Right renal pelvis (tissue), 4 donors: Measurements from ENCODE around the gene BAIAP2L1. TPM values are rescaled to one million over a fixed set of nuclear protein-coding genes. Genes with fewer than 3 reads are reported as not detected.

Experiments
- DNase-seq, 4 donors: peaks; one replicate each; pipeline ENCODE4 v3.0.0-alpha.2; 2013; ENCODE audit warnings: low read depth in 4 of 4, low spot score in 3 of 4, missing footprints in 1 of 4
- polyA plus RNA-seq, 4 donors: library from polyadenylated mRNA; unstranded; fragments of 120-200 nt; gene quantifications; one replicate each; pipeline ENCODE4 v1.2.1, GENCODE V29; 2013; ENCODE audit not compliant: insufficient read length in 4 of 4

Gene BAIAP2L1
- polyA plus RNA-seq, 4 donors: 12.5 to 17.0 (median 13.6) TPM

GRCh38 chr7:98296833-98297232 lies 104.1 kb downstream of the BAIAP2L1 start:
- DNase-seq: no peak

DNA sequence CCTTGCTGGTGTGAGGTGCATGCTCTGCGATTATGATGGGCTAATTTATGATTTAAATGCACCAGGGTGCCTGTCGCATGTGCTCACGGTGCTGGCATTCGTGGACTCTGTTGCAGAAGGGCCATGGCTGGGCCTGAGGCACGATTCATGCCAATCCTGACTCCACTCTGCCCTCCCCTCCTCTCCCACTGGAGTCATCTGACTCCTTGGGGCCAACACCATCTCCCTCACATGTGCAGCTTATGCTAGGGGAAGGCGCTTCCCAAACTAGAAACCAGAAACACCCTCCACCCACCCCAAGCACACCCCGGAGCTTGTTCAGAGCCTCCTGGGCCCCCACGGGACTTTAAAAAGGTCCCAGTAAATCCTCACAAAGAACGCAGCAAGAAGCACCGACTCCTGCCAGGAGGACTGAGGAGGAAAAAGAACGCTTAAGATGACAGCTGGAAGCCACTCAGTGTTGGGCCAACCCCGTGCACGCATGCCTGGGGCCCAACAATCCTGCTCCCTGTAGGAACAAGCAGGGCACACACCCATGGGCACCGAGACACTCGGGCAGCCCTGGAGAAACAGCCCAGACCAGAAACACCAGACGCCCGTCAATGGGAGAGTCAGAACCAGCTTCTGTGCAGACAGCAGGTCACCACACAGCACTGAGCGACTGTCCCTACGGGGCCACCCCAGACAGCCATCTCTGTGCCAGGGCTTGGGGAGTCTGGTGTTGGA lies 105.3 kb downstream of the BAIAP2L1 start:
- DNase-seq: no peak

GRCh38 chr7:98294798-98295382 lies 106.0 kb downstream of the BAIAP2L1 start:
- DNase-seq: no peak

DNA sequence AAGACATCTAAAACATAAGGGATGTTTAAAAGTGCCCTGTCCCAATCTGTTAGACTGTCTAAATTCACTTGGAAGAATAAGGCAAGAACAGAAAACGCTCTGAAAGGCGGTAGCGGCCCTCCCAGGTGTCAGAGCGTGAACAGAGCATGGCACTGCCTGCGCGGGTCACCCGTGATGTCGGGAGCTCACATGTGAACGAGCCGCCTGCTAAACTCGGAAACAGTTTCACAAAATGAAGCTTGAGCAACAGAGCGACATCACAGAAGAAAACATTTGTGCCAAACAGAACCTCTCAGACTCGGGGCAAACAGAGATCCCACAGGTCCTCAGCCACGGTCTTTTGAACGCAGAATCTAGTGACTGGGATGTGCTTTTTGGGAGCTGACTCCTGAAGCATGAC lies 106.6 kb downstream of the BAIAP2L1 start:
- no peak for DNase-seq

- no peak for DNase-seq
These were observed 107.1 kb downstream of the BAIAP2L1 start for GRCh38 chr7:98293746-98294145.

DNA sequence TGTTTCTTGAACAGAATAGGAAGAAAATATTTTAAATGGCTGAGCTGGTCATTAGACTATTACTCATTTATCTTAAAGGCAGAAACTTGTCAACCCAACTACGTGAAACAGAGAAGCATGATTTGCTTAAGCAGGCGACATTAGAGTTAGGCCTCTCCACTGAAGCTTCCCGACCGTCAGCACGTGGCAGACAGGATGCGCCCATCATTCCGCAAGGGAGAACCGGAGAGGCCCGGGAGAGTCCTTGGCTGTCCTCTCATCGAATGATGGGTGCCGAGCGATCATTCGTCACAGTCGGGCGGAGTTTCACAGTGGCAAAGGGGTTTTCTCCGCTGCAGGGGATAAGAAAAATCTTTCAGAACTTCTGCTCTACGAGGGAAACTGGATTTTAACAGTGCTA lies 107.6 kb downstream of the BAIAP2L1 start:
- DNase-seq: no peak

- DNase-seq: no peak
These were observed 109.2 kb downstream of the BAIAP2L1 start for GRCh38 chr7:98291717-98292116.

DNA sequence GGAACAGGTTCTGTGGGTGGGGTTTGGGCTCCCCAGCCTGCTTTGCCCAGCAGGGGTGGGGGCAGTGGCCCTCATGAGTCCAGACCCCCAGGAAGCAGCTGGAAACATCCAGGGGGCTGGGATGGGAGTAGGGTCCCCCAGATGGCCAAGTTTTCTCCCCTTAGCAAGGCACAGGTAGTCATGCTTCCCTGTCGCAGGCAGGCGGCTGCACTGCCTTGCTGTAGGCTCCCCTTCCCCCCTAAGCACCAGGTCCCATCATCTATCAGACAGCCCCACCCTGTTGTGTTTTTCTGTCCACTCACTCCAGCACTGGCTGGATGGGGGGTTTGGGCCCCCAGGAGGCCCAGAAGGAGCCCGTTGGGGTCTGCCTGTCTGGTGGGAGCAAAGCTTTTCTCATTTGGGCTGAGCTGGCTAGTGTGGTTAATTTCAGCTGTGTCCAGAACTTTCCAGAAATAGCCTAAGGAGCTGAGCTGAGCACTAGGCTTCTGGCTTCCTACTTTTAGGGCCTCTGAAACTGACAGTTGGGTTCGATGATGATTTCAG lies 111.5 kb downstream of the BAIAP2L1 start:
- no peak for DNase-seq

- no peak for DNase-seq
These were observed 112.6 kb downstream of the BAIAP2L1 start for GRCh38 chr7:98288064-98288823.

DNA sequence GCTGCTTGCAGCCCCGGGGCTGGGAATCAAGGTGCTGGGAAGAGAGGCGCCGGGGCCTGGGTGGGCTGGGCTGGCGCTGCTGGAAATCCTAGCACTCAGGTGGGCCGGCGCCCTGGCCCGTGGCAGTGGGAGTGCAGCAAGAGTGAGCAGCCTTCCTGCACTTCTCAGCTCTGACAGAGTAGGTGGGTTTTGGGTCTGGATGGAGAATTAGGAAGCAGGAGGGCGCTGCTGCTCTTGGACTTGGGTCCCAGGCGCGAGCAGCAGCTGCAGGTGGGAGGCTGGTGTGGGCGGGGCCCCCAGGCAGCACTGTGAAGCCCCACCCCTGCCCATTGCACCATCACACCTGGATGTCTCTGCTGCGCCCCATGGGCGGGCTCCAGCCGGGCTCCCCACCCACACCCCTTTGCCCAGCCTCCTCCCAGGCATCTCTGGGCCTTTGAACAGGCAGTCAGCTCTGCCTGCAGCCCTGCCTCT lies 113.4 kb downstream of the BAIAP2L1 start:
- DNase-seq: no peak

- DNase-seq: no peak
These were observed 114.0 kb downstream of the BAIAP2L1 start for GRCh38 chr7:98286701-98287485.

DNA sequence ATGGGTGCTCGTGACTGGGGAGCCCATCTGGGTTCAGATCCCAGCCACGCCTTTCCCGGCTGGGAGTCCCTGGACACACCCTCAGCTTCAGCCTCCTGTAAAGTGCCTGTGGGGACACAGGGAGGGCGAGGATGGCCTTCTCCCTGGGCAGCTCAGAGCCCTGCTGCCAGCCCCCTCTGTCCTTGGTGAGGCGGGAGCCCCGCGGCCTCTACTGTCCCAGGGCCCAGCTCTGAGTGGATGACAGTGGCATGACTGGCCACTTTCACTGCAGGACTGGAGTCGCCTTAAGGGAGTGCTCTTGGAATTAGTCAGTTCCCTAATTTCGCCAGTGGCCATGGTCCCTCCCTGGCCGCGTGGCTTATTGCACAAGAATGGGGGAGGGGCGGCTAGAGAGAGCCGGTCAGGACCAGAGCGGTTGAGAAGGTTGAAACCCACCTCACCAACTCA lies 114.8 kb downstream of the BAIAP2L1 start:
- DNase-seq: no peak

DNA sequence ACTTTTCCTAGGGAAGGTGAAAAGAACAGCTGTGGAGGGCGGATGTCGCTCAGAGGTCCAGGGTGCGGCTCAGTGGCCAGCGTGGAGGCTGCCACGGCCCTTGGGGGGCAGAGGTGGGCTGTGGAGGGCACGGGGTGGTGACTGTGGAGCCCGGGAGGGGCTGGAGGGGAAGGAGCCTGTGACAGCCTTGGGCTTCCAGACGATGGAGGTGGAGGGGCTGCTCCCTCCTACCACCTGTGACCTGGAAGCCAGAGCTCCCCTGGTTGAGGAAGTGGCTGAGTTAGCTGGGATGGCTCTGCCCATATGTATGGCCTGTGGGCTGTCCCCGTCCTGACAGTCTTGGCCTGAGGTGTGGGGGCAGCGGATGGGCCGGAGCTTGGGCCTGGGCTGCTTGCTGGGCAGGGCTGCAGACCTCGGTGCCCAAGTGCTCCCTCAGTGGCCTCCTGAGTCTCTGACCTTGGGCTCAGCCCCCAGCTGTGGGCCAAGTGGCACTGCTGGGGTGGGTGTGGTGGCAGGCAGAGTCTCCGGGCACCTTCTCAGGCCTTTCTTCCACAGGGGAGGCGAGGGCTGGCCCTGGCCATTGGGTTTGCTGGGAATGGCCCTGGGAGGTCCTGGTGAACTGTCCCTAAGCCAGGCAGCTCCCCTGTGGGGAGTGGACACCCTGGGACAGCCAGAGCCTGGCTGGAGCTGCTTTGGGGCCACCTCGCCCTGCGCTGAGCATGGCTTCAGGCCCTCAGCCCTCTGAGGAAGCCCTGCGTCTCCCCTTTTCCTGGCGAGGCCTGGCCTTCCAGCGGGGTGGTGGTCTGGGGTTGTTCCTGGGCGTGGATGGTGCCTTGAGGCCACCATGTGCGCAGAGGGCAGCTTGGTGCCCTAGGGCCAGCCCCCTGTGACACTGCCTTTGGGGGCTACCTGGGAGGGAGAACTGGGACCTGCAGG lies 115.5 kb downstream of the BAIAP2L1 start:
- DNase-seq: no peak

GRCh38 chr7:98284335-98285036 lies 116.4 kb downstream of the BAIAP2L1 start:
- DNase-seq: no peak

DNA sequence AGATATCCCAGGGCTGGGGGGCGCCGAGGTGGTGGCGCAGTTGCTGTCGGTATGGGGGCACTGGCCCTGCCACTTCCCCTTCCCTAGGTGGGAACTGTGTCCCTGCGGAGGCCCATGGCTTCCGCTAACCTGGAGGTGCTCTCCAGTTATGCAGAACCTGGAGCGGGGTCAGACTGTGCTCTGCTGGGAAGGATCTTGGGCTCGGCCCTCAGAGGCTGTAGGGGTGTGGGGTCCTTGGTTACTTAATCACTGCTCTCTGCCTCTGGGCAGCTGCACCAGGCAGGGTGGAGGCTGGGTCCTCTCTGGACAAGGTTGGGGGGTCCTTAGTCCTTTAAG lies 117.0 kb downstream of the BAIAP2L1 start:
- no peak for DNase-seq

DNA sequence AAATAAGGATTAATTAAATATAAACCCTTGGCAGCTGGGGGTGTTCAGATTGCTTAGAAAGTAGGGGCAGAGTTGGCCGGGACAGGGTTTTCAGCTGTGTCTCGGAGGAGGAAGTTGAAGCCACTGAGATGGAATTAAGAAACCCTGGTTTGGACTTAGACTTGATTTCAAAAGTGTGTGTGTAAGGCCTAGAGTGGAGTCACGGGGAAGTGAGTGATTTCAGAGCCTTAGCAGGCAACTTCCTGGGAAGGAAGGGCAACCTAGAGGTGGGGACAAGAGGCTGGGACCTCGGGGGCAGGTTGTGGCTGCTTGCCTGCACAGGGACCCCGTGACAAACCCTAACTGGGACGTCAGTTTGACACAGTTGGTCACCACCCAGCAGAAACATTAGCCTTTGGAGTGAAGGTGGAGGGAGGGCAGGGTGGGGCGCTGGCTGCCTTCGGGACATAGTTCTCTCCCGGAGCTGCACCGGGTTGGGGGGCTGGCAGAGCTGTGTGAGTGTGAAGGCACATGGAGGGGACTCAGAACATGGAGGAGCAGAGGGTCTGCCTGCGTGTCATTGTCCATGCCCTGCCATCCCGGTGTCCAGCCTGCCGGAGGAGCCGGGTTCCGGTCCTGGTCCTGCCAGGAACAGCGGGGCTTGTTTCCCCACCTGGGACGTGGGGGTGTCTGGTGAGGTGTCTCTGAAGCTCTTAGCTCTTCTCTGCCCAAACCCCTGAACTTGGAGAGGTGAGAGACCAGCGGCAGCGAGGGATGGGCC lies 117.6 kb downstream of the BAIAP2L1 start:
- no peak for DNase-seq

DNA sequence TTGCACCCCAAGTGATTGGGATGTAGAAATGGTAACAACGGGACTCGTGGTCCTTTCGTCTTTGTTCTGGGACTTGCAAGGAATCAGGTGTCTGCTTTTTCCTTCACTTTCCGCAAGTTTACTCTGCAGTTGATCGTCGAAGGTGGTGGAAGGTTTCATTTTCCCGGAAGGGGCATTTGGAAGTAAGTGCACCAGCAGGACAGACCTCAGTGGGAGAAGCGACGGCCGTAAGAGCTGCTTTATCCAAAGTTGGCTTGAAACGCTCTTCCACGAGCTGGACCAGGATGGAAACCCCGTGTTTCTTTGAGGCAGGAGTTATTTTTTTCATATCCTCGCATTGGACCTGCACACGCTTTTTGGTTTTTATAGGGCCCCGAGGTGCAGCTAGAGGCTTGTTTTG lies 118.2 kb downstream of the BAIAP2L1 start:
- no peak for DNase-seq
